B cell (primary cell): ENCODE measurements around the gene CHRM2. TPM values are rescaled to one million over a fixed set of nuclear protein-coding genes. Genes with fewer than 3 reads are reported as not detected.

Source experiments
- ATAC-seq: fragments of 200-7000 bp; cut with Tn5 transposase; one replicate; pipeline ENCODE4 v1.10.0; 2021; ENCODE audit warnings: low read depth, mild to moderate bottlenecking, moderate number of reproducible peaks, moderate library complexity
- CTCF ChIA-PET: fragments of 350-600 bp; sonication (Branson Sonifier 250); formaldehyde crosslinking; loops from one replicate; lab custom pipeline; 2021; ENCODE audit warnings: antibody characterized with exemption, inconsistent platforms; lab: Charles Lee
- POLR2A ChIA-PET: fragments of 350-600 bp; sonication (Branson Sonifier 250); formaldehyde crosslinking; loops from one replicate; lab custom pipeline; 2021; ENCODE audit warnings: antibody characterized with exemption; lab: Charles Lee
- DNase-seq: peaks from one replicate; pipeline ENCODE4 v3.0.0; 2013
- H2AFZ ChIP-seq: 2 replicates; pipeline ENCODE4 v1.6.1; 2012; ENCODE audit warnings: mild to moderate bottlenecking, low read depth, low read length; ENCODE audit not compliant: insufficient read depth, poor library complexity, severe bottlenecking
- H3K27ac ChIP-seq, 2 donors: 1 replicate in 1 of 2; 2 replicates in 1 of 2; pipeline ENCODE4 v1.5.1; 2012 to 2013; ENCODE audit warnings: low read length in 2 of 2, mild to moderate bottlenecking in 2 of 2, moderate library complexity in 1 of 2
- H3K27me3 ChIP-seq, 4 experiments: fragments of 200-600 bp in 1 of 4; sonication (generic) in 1 of 4; replicated peaks in 1 of 4; 1 replicate in 2 of 4; 2 replicates in 2 of 4; pipeline versions ENCODE4 v1.6.1 to v1.7.0; 2013 to 2016; ENCODE audit warnings: low read length in 3 of 4, mild to moderate bottlenecking in 2 of 4, mixed read lengths in 1 of 4, moderate library complexity in 1 of 4; ENCODE audit not compliant: insufficient read depth in 4 of 4, control insufficient read depth in 3 of 4; ENCODE audit errors: control extremely low read depth in 1 of 4
- H3K36me3 ChIP-seq, 2 experiments: replicated peaks in 1 of 2; 1 replicate in 1 of 2; 2 replicates in 1 of 2; pipeline versions ENCODE4 v1.6.1 to v1.7.1; 2013; ENCODE audit warnings: low read length in 1 of 2; ENCODE audit not compliant: insufficient read depth in 2 of 2, control insufficient read depth in 1 of 2; ENCODE audit errors: control extremely low read depth in 1 of 2, extremely low read depth in 1 of 2
- H3K4me1 ChIP-seq, 2 donors: fragments of 200-600 bp in 1 of 2; sonication (generic) in 1 of 2; 1 replicate in 1 of 2; 2 replicates in 1 of 2; pipeline versions ENCODE4 v1.5.1 to v1.6.1; 2013 to 2017; ENCODE audit warnings: low read length in 2 of 2; ENCODE audit not compliant: control insufficient read depth in 2 of 2, insufficient read depth in 2 of 2
- H3K4me2 ChIP-seq: replicated peaks from 2 replicates; pipeline ENCODE3; 2012; ENCODE audit warnings: mild to moderate bottlenecking, low read depth, low read length; ENCODE audit not compliant: poor library complexity, severe bottlenecking
- H3K4me3 ChIP-seq, 5 experiments: fragments of 200-600 bp in 1 of 5; sonication (generic) in 1 of 5; 1 replicate in 3 of 5; 2 replicates in 2 of 5; pipeline versions ENCODE4 v1.5.1 to v1.7.0; 2011 to 2016; ENCODE audit warnings: low read length in 4 of 5, mild to moderate bottlenecking in 4 of 5, low read depth in 2 of 5, control low read depth in 1 of 5, moderate library complexity in 1 of 5; ENCODE audit not compliant: insufficient read depth in 1 of 5; ENCODE audit errors: control extremely low read depth in 1 of 5, extremely low read depth in 1 of 5
- H3K79me2 ChIP-seq: fragments of 200-600 bp; sonication (generic); one replicate; pipeline ENCODE4 v1.6.0; 2016; ENCODE audit warnings: low read length; ENCODE audit not compliant: control insufficient read depth, insufficient read depth
- H3K9ac ChIP-seq: fragments of 200-600 bp; sonication (generic); 2 replicates; pipeline ENCODE4 v1.6.1; 2017; ENCODE audit warnings: mild to moderate bottlenecking, low read length, moderate library complexity
- H3K9me3 ChIP-seq, 3 donors: one replicate each; pipeline versions ENCODE4 v1.6.1 to v1.7.1; 2013; ENCODE audit warnings: low read length in 2 of 3; ENCODE audit not compliant: control insufficient read depth in 2 of 3, insufficient read depth in 1 of 3; ENCODE audit errors: control extremely low read depth in 1 of 3
- H4K20me1 ChIP-seq: 2 replicates; pipeline ENCODE4 v1.6.0; 2012; ENCODE audit warnings: mild to moderate bottlenecking, low read length; ENCODE audit not compliant: insufficient read depth, control insufficient read depth, poor library complexity, severe bottlenecking
- H3K27ac Mint-ChIP-seq: one replicate; pipeline ENCODE4 v1.8.0; 2021; ENCODE audit warnings: mixed read lengths
- H3K27me3 Mint-ChIP-seq: one replicate; pipeline ENCODE4 v1.8.0; 2021; ENCODE audit warnings: mixed read lengths
- H3K4me1 Mint-ChIP-seq: one replicate; pipeline ENCODE4 v1.8.0; 2021; ENCODE audit warnings: mixed read lengths
- H3K4me3 Mint-ChIP-seq: one replicate; pipeline ENCODE4 v1.8.0; 2021; ENCODE audit warnings: mixed read lengths
- H3K9me3 Mint-ChIP-seq: one replicate; pipeline ENCODE4 v1.8.0; 2022; ENCODE audit warnings: mixed read lengths; ENCODE audit not compliant: insufficient read depth
- EZH2 ChIP-seq: IDR thresholded peaks from 2 replicates; pipeline ENCODE4 v1.6.1; 2012; ENCODE audit warnings: borderline replicate concordance, low read depth, mild to moderate bottlenecking, moderate library complexity, low read length; ENCODE audit not compliant: insufficient read depth, poor library complexity, severe bottlenecking
- WGBS: methylation state at CpG from one replicate; pipeline ENCODE4 v1.1.5; 2013; ENCODE audit warnings: missing lambda C conversion rate; ENCODE audit not compliant: insufficient coverage; 5-methylcytosine and 5-hydroxymethylcytosine counted together
- intact Hi-C: fragments of 100-400 bp; cut with micrococcal nuclease; formaldehyde crosslinking; loops from one replicate; pipeline ENCODE4 v1.10.0; 2022
- polyA plus RNA-seq: library from polyadenylated mRNA; depleted of rRNA; stranded (reverse); fragments of >200 nt; gene quantifications from 2 replicates; pipeline ENCODE4 v1.2.3, GENCODE V29; 2012
- total RNA-seq, 2 donors: library from RNA; stranded (reverse); fragments of 120-200 nt in 1 of 2; gene quantifications; 1 replicate in 1 of 2; 2 replicates in 1 of 2; pipeline versions ENCODE4 v1.2.3 to v1.2.4, GENCODE V29; 2013 to 2022

The CHRM2 gene
- total and polyA plus RNA-seq, 2 donors (not counting 1 experiment from before 2014, with no cell fraction given) = not detected

- Mint-ChIP-seq H3K4me3 (no peak overlapping the region), H3K4me1 (no peaks in the 10 kb centered on the region), H3K9me3 (no peaks in the 10 kb centered on the region), H3K27me3 (peaks cover 25% of the 10 kb centered on the region), H3K27ac (no peak overlapping the region)
- no peak for TF ChIP-seq EZH2
- WGBS = 8% methylated on average over 53 of the region's 54 CpGs
- no peak overlapping the region for H2AFZ ChIP-seq
- H3K9me3 ChIP-seq = peaks cover 0 to 16% (median 0%) of the 10 kb centered on the region in 3 donors
- intact Hi-C loops = no loop called here
- ChIA-PET CTCF (no interaction called here), POLR2A (no interaction called here)
- no peak overlapping the region for H3K27ac ChIP-seq
- H3K4me3 ChIP-seq = no peak overlapping the region
- ATAC-seq (no peak), DNase-seq (no peak)
- H3K4me2 ChIP-seq = no peak overlapping the region
- H3K4me1 ChIP-seq = no peaks in the 10 kb centered on the region
- H3K79me2 ChIP-seq = no peaks in the 10 kb centered on the region
- H3K36me3 ChIP-seq = no peaks in the 10 kb centered on the region
- H4K20me1 ChIP-seq = no peaks in the 10 kb centered on the region
- H3K9ac ChIP-seq = no peak overlapping the region
- peaks cover 0 to 25% (median 8%) of the 10 kb centered on the region in 4 experiments for H3K27me3 ChIP-seq
These were observed 1.8 kb downstream of the CHRM2 start for GRCh38 chr7:136869991-136870865.

GRCh38 chr7:136870866-136871487 lies 2.5 kb downstream of the CHRM2 start:
- Histone ChIP-seq H2AFZ (no peak overlapping the region), H3K27me3 (peaks cover 0 to 25% (median 8%) of the 10 kb centered on the region in 4 experiments), H4K20me1 (no peaks in the 10 kb centered on the region), H3K9me3 (peaks cover 0 to 16% (median 0%) of the 10 kb centered on the region in 3 donors), H3K9ac (no peak overlapping the region), H3K79me2 (no peaks in the 10 kb centered on the region), H3K36me3 (no peaks in the 10 kb centered on the region), H3K4me1 (no peaks in the 10 kb centered on the region), H3K27ac (no peak overlapping the region), H3K4me2 (no peak overlapping the region), H3K4me3 (no peak overlapping the region)
- Mint-ChIP-seq H3K27me3 (peaks cover 25% of the 10 kb centered on the region), H3K4me1 (no peaks in the 10 kb centered on the region), H3K9me3 (no peaks in the 10 kb centered on the region), H3K27ac (no peak overlapping the region), H3K4me3 (no peak overlapping the region)
- intact Hi-C loops = no loop called here
- no peak for TF ChIP-seq EZH2
- no peak for DNase-seq
- POLR2A ChIA-PET = no interaction called here
- CTCF ChIA-PET = no interaction called here
- no peak for ATAC-seq
- WGBS = 7% methylated on average over 41 of the region's 41 CpGs
